ENCODE measurements around the gene CHIC2. TPM values are rescaled to one million over a fixed set of nuclear protein-coding genes. Genes with fewer than 3 reads are reported as not detected.
"Not testable (repeated sequence)": the region's sequence is repeated elsewhere in the genome, so short reads cannot be mapped to it uniquely, and the experiment has no call there.

CHIC2 gene
- polyA plus RNA-seq, 4 donors: 12.5 to 26.2 (median 19.8) TPM

DNA sequence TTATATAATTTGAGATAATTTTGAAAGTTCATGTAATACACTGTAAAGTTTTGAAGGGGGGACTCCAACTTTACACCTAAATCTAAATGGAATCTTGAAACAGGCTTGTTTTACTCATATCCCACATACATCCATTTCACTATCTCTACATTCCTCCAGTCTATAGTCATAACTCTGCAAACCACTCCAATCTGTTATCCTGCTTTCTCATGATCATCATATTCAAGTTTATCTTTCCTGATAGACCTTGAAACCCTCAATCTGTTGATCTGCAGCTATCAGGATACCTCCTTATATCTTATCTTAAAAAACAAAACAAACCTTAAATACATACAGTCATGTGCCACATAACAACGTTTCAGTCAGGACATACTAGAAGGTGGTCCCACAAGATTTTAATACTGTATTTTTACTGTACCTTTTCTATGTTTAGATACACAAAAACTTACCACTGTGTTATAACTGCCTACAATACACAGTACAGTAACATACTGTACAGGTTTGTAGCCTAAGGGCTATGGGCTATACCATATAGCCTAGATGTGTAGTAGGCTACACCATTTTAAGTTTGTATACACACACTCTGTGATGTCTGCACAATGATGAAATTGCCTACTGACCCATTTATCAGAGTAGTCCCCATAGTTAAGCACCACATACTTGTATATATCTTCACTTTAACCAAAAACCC is 14.0 kb downstream of the CHIC2 start:
- WGBS, 3 donors: 0 to 43% (median 21%) methylated on average over 1 of the region's 1 CpG
- DNase-seq (no peak), FAIRE-seq (no peak)
- Histone ChIP-seq H3K4me1 (ENCODE audit: control insufficient read depth in 3 of 3, insufficient read depth in 2 of 3, low read depth in 1 of 3, low read length in 2 of 3) (peaks cover 0 to 10% (median 7%) of the 10 kb centered on the region in 3 donors), H3K27ac (ENCODE audit: low read depth in 1 of 3, low read length in 2 of 3) (no peak overlapping the region), H3K36me3 (ENCODE audit: control insufficient read depth in 3 of 3, insufficient read depth in 2 of 3, low read depth in 1 of 3, low read length in 3 of 3) (peaks cover 0 to 5% (median 4%) of the 10 kb centered on the region in 3 donors), H3K9me3 (ENCODE audit: control insufficient read depth in 2 of 2, insufficient read depth in 1 of 2, low read depth in 1 of 2, low read length in 1 of 2) (peaks cover 0 to 2% of the 10 kb centered on the region in 2 donors), H3K27me3 (ENCODE audit: control insufficient read depth in 3 of 3, insufficient read depth in 3 of 3, low read length in 3 of 3) (no peaks in the 10 kb centered on the region), H3K4me3 (ENCODE audit: low read depth in 1 of 3, low read length in 3 of 3) (no peak overlapping the region)

DNA sequence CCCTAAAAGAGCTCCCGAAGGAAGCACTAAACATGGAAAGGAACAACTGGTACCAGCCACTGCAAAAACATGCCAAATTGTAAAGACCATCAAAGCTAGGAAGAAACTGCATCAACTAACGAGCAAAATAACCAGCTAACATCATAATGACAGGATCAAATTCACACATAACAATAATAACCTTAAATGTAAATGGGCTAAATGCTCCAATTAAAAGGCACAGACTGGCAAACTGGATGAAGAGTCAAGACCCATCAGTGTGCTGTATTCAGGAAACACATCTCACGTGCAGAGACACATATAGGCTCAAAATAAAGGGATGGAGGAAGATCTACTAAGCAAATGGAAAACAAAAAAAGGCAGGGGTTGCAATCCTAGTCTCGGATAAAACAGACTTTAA is 20.8 kb downstream of the CHIC2 start:
- H3K4me1 ChIP-seq (ENCODE audit: control insufficient read depth in 3 of 3, insufficient read depth in 2 of 3, low read depth in 1 of 3, low read length in 2 of 3); FAIRE-seq; DNase-seq; H3K27ac ChIP-seq (ENCODE audit: low read depth in 1 of 3, low read length in 2 of 3); H3K9me3 ChIP-seq (ENCODE audit: control insufficient read depth in 2 of 2, insufficient read depth in 1 of 2, low read depth in 1 of 2, low read length in 1 of 2); H3K27me3 ChIP-seq (ENCODE audit: control insufficient read depth in 3 of 3, insufficient read depth in 3 of 3, low read length in 3 of 3); H3K4me3 ChIP-seq (ENCODE audit: low read depth in 1 of 3, low read length in 3 of 3): not testable (repeated sequence)
- 86 to 92% (median 92%) methylated on average over 2 to 3 of the region's 4 CpGs for WGBS, 3 donors
- peaks cover 5 to 15% (median 6%) of the 10 kb centered on the region in 3 donors for H3K36me3 ChIP-seq (ENCODE audit: control insufficient read depth in 3 of 3, insufficient read depth in 2 of 3, low read depth in 1 of 3, low read length in 3 of 3)

DNA sequence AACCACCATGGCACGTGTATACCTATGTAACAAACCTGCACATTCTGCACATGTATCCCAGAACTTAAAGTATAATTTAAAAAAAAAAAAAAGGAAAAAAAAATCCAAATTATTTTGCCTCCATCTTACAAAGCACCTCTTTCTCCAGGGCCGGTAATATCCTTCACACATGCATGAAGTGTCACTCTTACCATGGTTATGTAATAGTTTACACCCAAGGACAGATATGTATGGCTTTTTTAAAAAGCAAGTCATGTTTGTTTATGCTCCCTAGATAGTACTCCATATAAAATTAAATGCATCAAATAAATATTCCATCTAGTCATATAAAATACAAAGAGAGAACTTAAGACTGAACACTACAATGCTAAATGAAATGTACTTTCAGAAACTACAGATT is 22.5 kb downstream of the CHIC2 start:
- DNase-seq: no peak
- H3K4me3 ChIP-seq (ENCODE audit: low read depth in 1 of 3, low read length in 3 of 3): no peak overlapping the region
- no peaks in the 10 kb centered on the region for H3K9me3 ChIP-seq (ENCODE audit: control insufficient read depth in 2 of 2, insufficient read depth in 1 of 2, low read depth in 1 of 2, low read length in 1 of 2)
- FAIRE-seq: no peak
- peaks cover 0 to 14% (median 6%) of the 10 kb centered on the region in 3 donors for H3K36me3 ChIP-seq (ENCODE audit: control insufficient read depth in 3 of 3, insufficient read depth in 2 of 3, low read depth in 1 of 3, low read length in 3 of 3)
- no peak overlapping the region for H3K27ac ChIP-seq (ENCODE audit: low read depth in 1 of 3, low read length in 2 of 3)
- WGBS, 3 donors: 86 to 93% (median 88%) methylated on average over 2 of the region's 2 CpGs
- no peaks in the 10 kb centered on the region for H3K27me3 ChIP-seq (ENCODE audit: control insufficient read depth in 3 of 3, insufficient read depth in 3 of 3, low read length in 3 of 3)
- no peaks in the 10 kb centered on the region for H3K4me1 ChIP-seq (ENCODE audit: control insufficient read depth in 3 of 3, insufficient read depth in 2 of 3, low read depth in 1 of 3, low read length in 2 of 3)

DNA sequence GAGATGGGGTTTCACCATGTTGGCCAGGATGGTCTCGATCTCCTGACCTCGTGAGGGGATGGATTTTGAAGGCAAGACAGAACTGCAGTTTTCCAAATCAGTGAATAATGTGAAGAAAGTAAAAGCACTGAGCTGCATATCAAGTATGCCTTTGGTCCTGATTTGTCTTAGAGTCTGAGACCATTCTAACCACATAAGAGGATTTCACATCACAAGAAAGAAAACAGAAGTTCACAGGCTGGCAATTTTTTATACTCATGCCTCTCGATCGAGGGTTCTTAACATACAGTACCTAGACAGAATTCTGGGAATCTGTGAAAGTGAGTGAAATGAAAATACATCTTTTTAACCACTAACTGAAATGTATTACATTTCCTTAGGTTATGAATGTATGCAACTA is 23.3 kb downstream of the CHIC2 start:
- H3K9me3 ChIP-seq (ENCODE audit: control insufficient read depth in 2 of 2, insufficient read depth in 1 of 2, low read depth in 1 of 2, low read length in 1 of 2): no peaks in the 10 kb centered on the region
- FAIRE-seq (no peak), DNase-seq (no peak)
- H3K36me3 ChIP-seq (ENCODE audit: control insufficient read depth in 3 of 3, insufficient read depth in 2 of 3, low read depth in 1 of 3, low read length in 3 of 3): peaks cover 0 to 17% (median 6%) of the 10 kb centered on the region in 3 donors
- H3K27ac ChIP-seq (ENCODE audit: low read depth in 1 of 3, low read length in 2 of 3): no peak overlapping the region
- H3K4me3 ChIP-seq (ENCODE audit: low read depth in 1 of 3, low read length in 3 of 3): no peak overlapping the region
- no peaks in the 10 kb centered on the region for H3K27me3 ChIP-seq (ENCODE audit: control insufficient read depth in 3 of 3, insufficient read depth in 3 of 3, low read length in 3 of 3)
- 77 to 92% (median 79%) methylated on average over 4 of the region's 4 CpGs for WGBS, 3 donors
- no peaks in the 10 kb centered on the region for H3K4me1 ChIP-seq (ENCODE audit: control insufficient read depth in 3 of 3, insufficient read depth in 2 of 3, low read depth in 1 of 3, low read length in 2 of 3)

DNA sequence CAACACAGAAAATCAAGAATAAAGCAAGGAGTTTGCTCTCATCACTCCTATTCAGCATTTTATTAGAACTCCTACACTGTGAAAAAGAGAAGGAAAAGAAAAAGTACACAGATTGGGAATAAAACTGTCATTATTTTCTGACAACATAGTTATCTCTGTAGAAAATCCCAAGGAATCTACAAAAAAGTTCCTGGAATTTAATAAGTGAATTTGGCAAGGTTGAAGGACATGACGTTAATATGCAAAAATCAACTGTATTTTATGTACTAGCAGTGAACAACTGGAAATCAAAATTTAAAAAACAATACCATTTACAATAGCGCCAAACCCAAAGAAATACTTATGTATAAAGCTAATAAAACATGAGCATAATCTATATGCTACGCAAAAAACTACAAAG is 26.3 kb downstream of the CHIC2 start:
- Histone ChIP-seq H3K4me3 (ENCODE audit: low read depth in 1 of 3, low read length in 3 of 3) (no peak overlapping the region), H3K27me3 (ENCODE audit: control insufficient read depth in 3 of 3, insufficient read depth in 3 of 3, low read length in 3 of 3) (no peaks in the 10 kb centered on the region), H3K36me3 (ENCODE audit: control insufficient read depth in 3 of 3, insufficient read depth in 2 of 3, low read depth in 1 of 3, low read length in 3 of 3) (peaks cover 0 to 19% (median 6%) of the 10 kb centered on the region in 3 donors), H3K27ac (ENCODE audit: low read depth in 1 of 3, low read length in 2 of 3) (no peak overlapping the region), H3K9me3 (ENCODE audit: control insufficient read depth in 2 of 2, insufficient read depth in 1 of 2, low read depth in 1 of 2, low read length in 1 of 2) (peaks cover 0 to 2% of the 10 kb centered on the region in 2 donors), H3K4me1 (ENCODE audit: control insufficient read depth in 3 of 3, insufficient read depth in 2 of 3, low read depth in 1 of 3, low read length in 2 of 3) (no peaks in the 10 kb centered on the region)
- 90 to 97% (median 94%) methylated on average over 3 of the region's 3 CpGs for WGBS, 3 donors
- no peak for FAIRE-seq
- DNase-seq: no peak

DNA sequence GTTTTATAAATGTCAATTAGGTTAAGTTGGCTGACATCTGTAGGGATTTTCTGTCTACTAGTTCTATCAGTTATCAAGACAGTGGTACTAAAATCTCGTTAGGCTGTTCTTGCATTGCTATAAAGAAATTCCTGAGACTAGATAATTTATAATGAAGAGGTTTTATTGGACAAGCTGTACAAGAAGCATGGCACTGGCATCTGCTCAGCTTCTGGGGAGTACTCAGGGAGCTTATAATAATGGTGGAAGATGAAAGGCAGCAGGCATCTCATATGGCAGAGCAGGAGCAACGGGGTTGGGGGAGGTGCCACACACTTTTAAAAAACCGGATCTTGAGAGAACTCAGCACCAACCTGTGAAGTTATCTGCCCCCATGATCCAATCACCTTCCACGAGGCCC is 28.2 kb downstream of the CHIC2 start:
- 91 to 97% (median 95%) methylated on average over 4 of the region's 4 CpGs for WGBS, 3 donors

DNA sequence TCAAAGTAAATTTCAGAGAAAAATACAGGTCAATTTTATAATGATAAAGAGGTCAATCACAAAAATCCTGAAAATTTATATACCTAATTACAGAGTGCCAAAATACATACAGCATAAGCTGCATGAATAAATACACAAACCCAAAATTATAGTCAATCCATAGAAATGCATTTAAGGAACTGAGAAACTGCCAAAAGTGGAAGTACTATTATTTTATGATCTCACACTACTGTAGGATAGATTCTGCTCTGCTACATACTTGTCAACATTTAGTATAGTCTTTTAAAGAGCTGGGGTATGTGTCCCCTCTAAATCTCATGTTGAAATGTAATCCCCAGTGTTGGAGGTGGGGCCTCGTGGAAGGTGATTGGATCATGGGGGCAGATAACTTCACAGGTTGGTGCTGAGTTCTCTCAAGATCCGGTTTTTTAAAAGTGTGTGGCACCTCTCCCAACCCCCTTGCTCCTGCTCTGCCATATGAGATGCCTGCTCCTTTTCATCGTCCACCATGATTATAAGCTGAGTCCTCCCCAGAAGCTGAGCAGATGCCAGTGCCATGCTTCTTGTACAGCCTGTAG is 31.8 kb downstream of the CHIC2 start:
- peaks cover 0 to 17% (median 0%) of the 10 kb centered on the region in 3 donors for H3K36me3 ChIP-seq (ENCODE audit: control insufficient read depth in 3 of 3, insufficient read depth in 2 of 3, low read depth in 1 of 3, low read length in 3 of 3)
- no peak for DNase-seq
- WGBS, 3 donors: 83 to 96% (median 84%) methylated on average over 3 of the region's 3 CpGs
- H3K4me1 ChIP-seq (ENCODE audit: control insufficient read depth in 3 of 3, insufficient read depth in 2 of 3, low read depth in 1 of 3, low read length in 2 of 3): no peaks in the 10 kb centered on the region
- no peak overlapping the region for H3K4me3 ChIP-seq (ENCODE audit: low read depth in 1 of 3, low read length in 3 of 3)
- no peaks in the 10 kb centered on the region for H3K27me3 ChIP-seq (ENCODE audit: control insufficient read depth in 3 of 3, insufficient read depth in 3 of 3, low read length in 3 of 3)
- no peak for FAIRE-seq
- H3K9me3 ChIP-seq (ENCODE audit: control insufficient read depth in 2 of 2, insufficient read depth in 1 of 2, low read depth in 1 of 2, low read length in 1 of 2): peaks cover 0 to 2% of the 10 kb centered on the region in 2 donors
- no peak overlapping the region for H3K27ac ChIP-seq (ENCODE audit: low read depth in 1 of 3, low read length in 2 of 3)

More for the DNA sequence above, 28.2 kb downstream of the CHIC2 start:
- Histone ChIP-seq H3K36me3 (ENCODE audit: control insufficient read depth in 3 of 3, insufficient read depth in 2 of 3, low read depth in 1 of 3, low read length in 3 of 3) (peaks cover 0 to 18% (median 5%) of the 10 kb centered on the region in 3 donors), H3K9me3 (ENCODE audit: control insufficient read depth in 2 of 2, insufficient read depth in 1 of 2, low read depth in 1 of 2, low read length in 1 of 2) (peaks cover 0 to 2% of the 10 kb centered on the region in 2 donors), H3K27me3 (ENCODE audit: control insufficient read depth in 3 of 3, insufficient read depth in 3 of 3, low read length in 3 of 3) (no peaks in the 10 kb centered on the region), H3K4me1 (ENCODE audit: control insufficient read depth in 3 of 3, insufficient read depth in 2 of 3, low read depth in 1 of 3, low read length in 2 of 3) (no peaks in the 10 kb centered on the region), H3K27ac (ENCODE audit: low read depth in 1 of 3, low read length in 2 of 3) (no peak overlapping the region), H3K4me3 (ENCODE audit: low read depth in 1 of 3, low read length in 3 of 3) (no peak overlapping the region)
- DNase-seq (no peak), FAIRE-seq (no peak)

DNA sequence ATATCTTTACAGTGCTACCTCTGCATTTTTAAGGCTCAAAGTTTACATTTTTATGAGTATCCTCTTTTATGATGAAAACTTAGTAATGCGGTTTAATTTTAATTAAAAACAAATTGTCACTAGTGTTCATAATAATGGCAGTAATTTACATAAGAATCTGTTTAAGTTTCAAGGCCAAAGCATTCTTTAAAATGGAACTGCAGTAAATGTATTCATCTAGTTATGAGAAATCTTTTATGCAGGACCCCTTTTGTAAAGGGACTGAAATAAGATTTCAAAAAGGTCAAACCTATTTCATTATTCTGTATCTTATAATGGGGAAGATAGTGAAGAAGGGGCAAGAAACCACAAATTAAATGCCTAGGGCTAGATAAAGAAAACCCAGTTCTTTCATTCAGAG is 37.1 kb downstream of the CHIC2 start:
- Histone ChIP-seq H3K27ac (ENCODE audit: low read depth in 1 of 3, low read length in 2 of 3) (no peak overlapping the region), H3K27me3 (ENCODE audit: control insufficient read depth in 3 of 3, insufficient read depth in 3 of 3, low read length in 3 of 3) (no peaks in the 10 kb centered on the region), H3K4me3 (ENCODE audit: low read depth in 1 of 3, low read length in 3 of 3) (no peak overlapping the region), H3K4me1 (ENCODE audit: control insufficient read depth in 3 of 3, insufficient read depth in 2 of 3, low read depth in 1 of 3, low read length in 2 of 3) (no peaks in the 10 kb centered on the region), H3K9me3 (ENCODE audit: control insufficient read depth in 2 of 2, insufficient read depth in 1 of 2, low read depth in 1 of 2, low read length in 1 of 2) (peaks cover 0 to 23% of the 10 kb centered on the region in 2 donors), H3K36me3 (ENCODE audit: control insufficient read depth in 3 of 3, insufficient read depth in 2 of 3, low read depth in 1 of 3, low read length in 3 of 3) (peaks cover 0 to 12% (median 0%) of the 10 kb centered on the region in 3 donors)
- 76 to 96% (median 94%) methylated on average over 1 of the region's 1 CpG for WGBS, 3 donors
- no peak for FAIRE-seq
- DNase-seq: no peak
